SU-DHL-6 (cell line): ENCODE data around the gene AGAP1.

Experiments used
- H2AFZ ChIP-seq: fragments of 200-600 bp; sonication (generic); 2 replicates; pipeline ENCODE4 v1.6.1; 2014; ENCODE audit warnings: low read depth, mild to moderate bottlenecking, moderate library complexity, mixed read lengths, antibody characterized with exemption, low read length; ENCODE audit not compliant: severe bottlenecking
- H3F3A ChIP-seq: fragments of 200-600 bp; shearing (Covaris generic); 2 replicates; pipeline ENCODE4 v1.6.0; 2016; ENCODE audit warnings: antibody characterized with exemption, mild to moderate bottlenecking; ENCODE audit not compliant: insufficient read depth
- H3K27ac ChIP-seq: fragments of 200-600 bp; sonication (generic); 2 replicates; pipeline ENCODE4 v1.5.1; 2016; ENCODE audit warnings: low read depth, mild to moderate bottlenecking, low read length, moderate library complexity, mixed read lengths
- H3K27me3 ChIP-seq: fragments of 200-600 bp; sonication (generic), shearing (Covaris generic); 2 replicates; pipeline ENCODE4 v1.6.0; 2014; ENCODE audit warnings: mild to moderate bottlenecking, low read length
- H3K36me3 ChIP-seq: fragments of 200-600 bp; sonication (generic); 2 replicates; pipeline ENCODE4 v1.6.1; 2014; ENCODE audit warnings: mild to moderate bottlenecking, low read length, mixed read lengths
- H3K4me2 ChIP-seq: fragments of 300-600, 200-600 bp; shearing (Covaris generic), sonication (generic); 2 replicates; pipeline ENCODE4 v1.6.0; 2014; ENCODE audit warnings: low read length, low read depth, mild to moderate bottlenecking; ENCODE audit not compliant: poor library complexity, severe bottlenecking
- H3K4me3 ChIP-seq: fragments of 200-600 bp; sonication (generic); 2 replicates; pipeline ENCODE4 v1.5.1; 2014; ENCODE audit warnings: antibody characterized with exemption, low read length, mild to moderate bottlenecking, mixed read lengths; ENCODE audit not compliant: insufficient read depth, poor library complexity, severe bottlenecking
- H3K79me2 ChIP-seq: fragments of 200-600 bp; sonication (generic); 2 replicates; pipeline ENCODE4 v1.6.1; 2014; ENCODE audit warnings: mild to moderate bottlenecking, low read length, moderate library complexity; ENCODE audit not compliant: insufficient read depth
- H3K9ac ChIP-seq: fragments of 200-600 bp; sonication (generic); 2 replicates; pipeline ENCODE4 v1.7.0; 2014; ENCODE audit warnings: mild to moderate bottlenecking, low read length
- H3K9me2 ChIP-seq: fragments of 200-600 bp; sonication (generic); replicated peaks from 2 replicates; pipeline ENCODE4 v1.6.1; 2014; ENCODE audit warnings: low read length; ENCODE audit not compliant: insufficient read depth
- H3K9me3 ChIP-seq: fragments of 200-600 bp; sonication (generic); 2 replicates; pipeline ENCODE4 v1.6.1; 2014; ENCODE audit warnings: low read length, mixed read lengths; ENCODE audit not compliant: insufficient read depth
- H4K20me1 ChIP-seq: fragments of 200-600 bp; sonication (generic); 2 replicates; pipeline ENCODE4 v1.6.1; 2014; ENCODE audit warnings: low read depth, mild to moderate bottlenecking, antibody characterized with exemption, low read length, moderate library complexity, mixed read lengths
- EZH2phosphoT487 ChIP-seq: fragments of 200-600 bp; sonication (generic), shearing (Covaris generic); conservative IDR thresholded peaks from 2 replicates; pipeline ENCODE4 v1.6.1; 2018; ENCODE audit warnings: mild to moderate bottlenecking, antibody characterized with exemption, low read length, moderate library complexity, mixed read lengths
- TF ChIP-seq, protein P1 (sequence below): fragments of 200-600 bp; sonication (generic); IDR thresholded peaks from one replicate; pipeline ENCODE4 v1.5.1; 2017; ENCODE audit warnings: antibody characterized with exemption, mild to moderate bottlenecking, low read length, moderate library complexity; ENCODE audit not compliant: insufficient read depth, poor library complexity, severe bottlenecking

AGAP1 gene

DNA sequence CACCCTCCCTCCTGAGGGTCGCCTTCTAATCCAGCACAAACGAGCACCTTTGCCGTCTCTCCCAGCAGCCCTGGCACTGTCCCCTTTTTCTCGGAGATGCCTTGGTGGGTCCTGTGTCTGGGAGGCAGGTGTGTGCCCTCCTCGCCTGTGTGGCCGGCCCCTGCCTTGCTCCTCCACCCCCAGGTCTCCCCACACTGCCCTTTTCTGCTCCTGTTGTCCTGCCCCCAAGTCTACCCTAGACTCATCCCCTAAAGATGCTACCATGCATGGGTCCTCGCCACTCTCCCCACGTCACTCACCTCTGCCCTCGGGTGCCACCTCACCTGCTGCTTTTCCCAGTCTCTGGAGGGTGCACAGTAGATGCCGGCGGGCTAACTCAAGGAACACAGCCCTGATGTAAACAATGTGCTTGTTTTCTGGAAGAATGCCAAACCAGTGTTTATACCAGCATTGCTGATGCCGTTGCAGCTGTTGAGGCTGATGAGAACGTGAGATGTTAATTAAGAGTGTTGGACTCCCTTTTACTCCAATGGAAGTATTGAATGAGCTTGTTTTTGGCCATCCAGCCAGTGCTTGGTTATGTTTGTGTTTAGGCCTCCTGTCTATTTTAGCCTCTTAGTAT, 223.1 kb downstream of the AGAP1 start:
- Histone ChIP-seq H3K79me2 (no peaks in the 10 kb centered on the region), H2AFZ (no peak overlapping the region), H3K27ac (no peak overlapping the region), H3K4me3 (no peak overlapping the region), H3K9ac (no peak overlapping the region), H3K9me2 (no peaks in the 10 kb centered on the region), H3F3A (no peaks in the 10 kb centered on the region), H4K20me1 (no peaks in the 10 kb centered on the region), H3K4me2 (no peak overlapping the region), H3K36me3 (no peaks in the 10 kb centered on the region), H3K27me3 (no peaks in the 10 kb centered on the region), H3K9me3 (no peaks in the 10 kb centered on the region)
- TF ChIP-seq, protein P1, sequence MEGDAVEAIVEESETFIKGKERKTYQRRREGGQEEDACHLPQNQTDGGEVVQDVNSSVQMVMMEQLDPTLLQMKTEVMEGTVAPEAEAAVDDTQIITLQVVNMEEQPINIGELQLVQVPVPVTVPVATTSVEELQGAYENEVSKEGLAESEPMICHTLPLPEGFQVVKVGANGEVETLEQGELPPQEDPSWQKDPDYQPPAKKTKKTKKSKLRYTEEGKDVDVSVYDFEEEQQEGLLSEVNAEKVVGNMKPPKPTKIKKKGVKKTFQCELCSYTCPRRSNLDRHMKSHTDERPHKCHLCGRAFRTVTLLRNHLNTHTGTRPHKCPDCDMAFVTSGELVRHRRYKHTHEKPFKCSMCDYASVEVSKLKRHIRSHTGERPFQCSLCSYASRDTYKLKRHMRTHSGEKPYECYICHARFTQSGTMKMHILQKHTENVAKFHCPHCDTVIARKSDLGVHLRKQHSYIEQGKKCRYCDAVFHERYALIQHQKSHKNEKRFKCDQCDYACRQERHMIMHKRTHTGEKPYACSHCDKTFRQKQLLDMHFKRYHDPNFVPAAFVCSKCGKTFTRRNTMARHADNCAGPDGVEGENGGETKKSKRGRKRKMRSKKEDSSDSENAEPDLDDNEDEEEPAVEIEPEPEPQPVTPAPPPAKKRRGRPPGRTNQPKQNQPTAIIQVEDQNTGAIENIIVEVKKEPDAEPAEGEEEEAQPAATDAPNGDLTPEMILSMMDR = no peak
- no peak for TF ChIP-seq EZH2phosphoT487

DNA sequence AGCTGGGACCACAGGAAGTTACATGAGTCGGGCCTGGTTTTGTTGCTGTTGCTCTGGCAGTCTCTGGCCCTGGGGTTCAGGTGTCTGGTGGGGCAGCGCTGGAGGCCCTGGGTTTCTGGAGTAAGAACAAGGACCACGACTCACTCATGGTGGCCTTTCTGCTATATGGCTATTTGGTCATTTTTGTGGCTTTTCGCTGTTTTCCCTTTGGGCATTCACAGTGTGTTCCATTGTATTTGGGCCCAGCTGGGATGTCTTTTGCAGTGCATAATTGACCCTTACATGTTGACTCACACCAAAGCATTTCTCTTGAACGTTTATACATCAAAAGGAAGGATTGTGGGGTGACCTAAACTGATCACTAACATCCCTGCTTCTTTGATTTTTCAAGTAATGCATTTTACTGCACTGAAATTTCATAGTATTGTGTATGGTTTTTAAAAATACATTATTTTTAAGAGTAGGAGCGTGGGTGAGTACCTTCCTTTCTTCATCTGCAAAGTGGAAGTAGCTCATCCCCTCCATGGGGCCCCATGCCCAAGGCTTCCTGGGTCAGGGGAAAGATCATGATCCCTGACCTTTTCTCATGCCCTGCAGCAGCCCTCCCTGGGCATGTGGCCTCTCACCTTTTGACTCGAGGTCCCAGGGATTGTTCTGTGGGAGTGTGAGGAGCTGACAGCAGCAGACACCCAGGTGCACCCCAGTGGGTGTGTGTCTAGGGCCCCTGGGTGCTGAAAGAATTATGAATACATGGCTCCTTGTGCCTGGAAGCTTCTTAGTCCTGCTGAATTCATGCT, 225.5 kb downstream of the AGAP1 start:
- H3K36me3 ChIP-seq = no peaks in the 10 kb centered on the region
- no peak overlapping the region for H3K9ac ChIP-seq
- no peaks in the 10 kb centered on the region for H3K9me3 ChIP-seq
- no peaks in the 10 kb centered on the region for H3F3A ChIP-seq
- no peaks in the 10 kb centered on the region for H4K20me1 ChIP-seq
- no peak overlapping the region for H2AFZ ChIP-seq
- H3K27me3 ChIP-seq = no peaks in the 10 kb centered on the region
- H3K79me2 ChIP-seq = no peaks in the 10 kb centered on the region
- H3K27ac ChIP-seq = no peak overlapping the region
- no peaks in the 10 kb centered on the region for H3K9me2 ChIP-seq
- H3K4me2 ChIP-seq = no peak overlapping the region
- TF ChIP-seq EZH2phosphoT487 = no peak
- TF ChIP-seq, protein P1 = no peak
- no peak overlapping the region for H3K4me3 ChIP-seq

DNA sequence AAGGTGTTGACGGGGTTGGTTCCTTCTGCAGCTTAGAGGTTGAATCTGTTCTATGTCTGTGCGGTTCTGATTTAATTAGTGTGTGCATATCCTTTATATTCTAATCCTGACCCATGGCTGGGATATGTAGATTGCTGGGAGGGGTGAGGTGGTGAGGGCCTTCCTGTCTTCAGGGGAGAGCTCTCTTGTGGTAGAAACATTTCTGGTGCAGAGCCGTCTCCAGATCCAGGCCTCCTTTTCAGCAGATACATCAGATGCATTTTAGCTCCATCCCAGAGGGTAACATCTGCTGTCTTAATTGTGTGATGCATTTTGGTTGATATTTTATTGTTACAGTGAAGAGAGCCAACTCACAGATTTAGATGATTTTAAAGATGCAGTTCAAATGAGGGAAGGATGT, 227.8 kb downstream of the AGAP1 start:
- Histone ChIP-seq H3K4me3 (no peak overlapping the region), H3K4me2 (no peak overlapping the region), H3K9me3 (no peaks in the 10 kb centered on the region), H3K9ac (no peak overlapping the region), H3K27ac (no peak overlapping the region), H3K27me3 (no peaks in the 10 kb centered on the region), H4K20me1 (no peaks in the 10 kb centered on the region), H3K79me2 (no peaks in the 10 kb centered on the region), H3K9me2 (no peaks in the 10 kb centered on the region), H2AFZ (no peak overlapping the region), H3F3A (no peaks in the 10 kb centered on the region), H3K36me3 (no peaks in the 10 kb centered on the region)
- TF ChIP-seq, protein P1 = no peak
